HG02981 (cell line): ENCODE measurements around the gene EML1.

Source experiments
- ATAC-seq: cut with Tn5 transposase; IDR thresholded peaks from one replicate; pipeline ENCODE4 v1.9.1; 2021; ENCODE audit warnings: mild to moderate bottlenecking, moderate library complexity; ENCODE audit not compliant: unreplicated experiment

Gene EML1, protein sequence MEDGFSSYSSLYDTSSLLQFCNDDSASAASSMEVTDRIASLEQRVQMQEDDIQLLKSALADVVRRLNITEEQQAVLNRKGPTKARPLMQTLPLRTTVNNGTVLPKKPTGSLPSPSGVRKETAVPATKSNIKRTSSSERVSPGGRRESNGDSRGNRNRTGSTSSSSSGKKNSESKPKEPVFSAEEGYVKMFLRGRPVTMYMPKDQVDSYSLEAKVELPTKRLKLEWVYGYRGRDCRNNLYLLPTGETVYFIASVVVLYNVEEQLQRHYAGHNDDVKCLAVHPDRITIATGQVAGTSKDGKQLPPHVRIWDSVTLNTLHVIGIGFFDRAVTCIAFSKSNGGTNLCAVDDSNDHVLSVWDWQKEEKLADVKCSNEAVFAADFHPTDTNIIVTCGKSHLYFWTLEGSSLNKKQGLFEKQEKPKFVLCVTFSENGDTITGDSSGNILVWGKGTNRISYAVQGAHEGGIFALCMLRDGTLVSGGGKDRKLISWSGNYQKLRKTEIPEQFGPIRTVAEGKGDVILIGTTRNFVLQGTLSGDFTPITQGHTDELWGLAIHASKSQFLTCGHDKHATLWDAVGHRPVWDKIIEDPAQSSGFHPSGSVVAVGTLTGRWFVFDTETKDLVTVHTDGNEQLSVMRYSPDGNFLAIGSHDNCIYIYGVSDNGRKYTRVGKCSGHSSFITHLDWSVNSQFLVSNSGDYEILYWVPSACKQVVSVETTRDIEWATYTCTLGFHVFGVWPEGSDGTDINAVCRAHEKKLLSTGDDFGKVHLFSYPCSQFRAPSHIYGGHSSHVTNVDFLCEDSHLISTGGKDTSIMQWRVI

DNA sequence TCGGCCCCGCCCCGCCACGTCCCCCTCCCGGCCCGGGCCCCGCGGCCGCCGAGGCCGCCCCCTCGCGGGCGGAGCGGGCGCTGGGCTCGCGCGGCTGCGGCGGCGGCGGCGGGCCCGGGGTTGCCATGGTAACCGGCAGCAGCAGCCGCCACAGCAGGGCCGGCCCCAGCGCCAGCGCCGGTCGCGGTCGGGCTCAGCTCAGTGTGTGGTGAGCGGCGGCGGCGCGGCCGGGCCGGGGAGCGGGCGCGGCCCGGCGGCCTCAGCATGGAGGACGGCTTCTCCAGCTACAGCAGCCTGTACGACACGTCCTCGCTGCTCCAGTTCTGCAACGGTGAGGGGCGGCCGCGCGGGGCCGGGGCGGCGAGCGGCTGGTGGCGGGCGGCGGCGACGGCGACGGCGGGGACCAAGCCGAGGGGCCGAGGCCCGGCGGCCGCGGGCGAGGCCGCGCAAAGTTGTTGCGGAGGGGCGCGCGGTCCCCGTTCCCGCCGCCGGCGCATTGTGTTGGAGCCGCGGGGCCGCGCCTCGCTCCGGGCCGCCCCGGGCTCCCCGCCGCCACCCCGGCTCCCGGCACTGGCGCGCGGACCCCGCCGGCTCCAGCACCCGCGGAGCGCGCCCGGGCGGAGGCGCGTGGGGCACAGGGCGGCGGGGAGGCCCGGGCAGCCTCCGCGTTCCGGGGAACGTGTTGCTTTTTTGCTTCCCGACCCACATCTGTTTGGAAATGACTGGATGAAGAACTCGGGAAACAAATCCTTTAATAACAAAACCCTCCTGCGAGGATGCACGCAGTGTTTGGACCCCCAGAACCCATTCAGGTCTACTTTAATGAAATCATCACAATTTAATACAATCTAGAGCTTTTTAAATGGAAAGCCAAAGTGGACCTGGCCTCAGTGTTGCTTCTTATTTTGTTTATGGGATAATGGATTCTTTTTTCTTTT is at the start of gene EML1:
Gene EML1, plus strand, starts transcription at position 201 of the 938 bp plus-strand sequence. Its CDS starts 64 bp downstream, at position 265.
- peak; percentile 93 for ATAC-seq

DNA sequence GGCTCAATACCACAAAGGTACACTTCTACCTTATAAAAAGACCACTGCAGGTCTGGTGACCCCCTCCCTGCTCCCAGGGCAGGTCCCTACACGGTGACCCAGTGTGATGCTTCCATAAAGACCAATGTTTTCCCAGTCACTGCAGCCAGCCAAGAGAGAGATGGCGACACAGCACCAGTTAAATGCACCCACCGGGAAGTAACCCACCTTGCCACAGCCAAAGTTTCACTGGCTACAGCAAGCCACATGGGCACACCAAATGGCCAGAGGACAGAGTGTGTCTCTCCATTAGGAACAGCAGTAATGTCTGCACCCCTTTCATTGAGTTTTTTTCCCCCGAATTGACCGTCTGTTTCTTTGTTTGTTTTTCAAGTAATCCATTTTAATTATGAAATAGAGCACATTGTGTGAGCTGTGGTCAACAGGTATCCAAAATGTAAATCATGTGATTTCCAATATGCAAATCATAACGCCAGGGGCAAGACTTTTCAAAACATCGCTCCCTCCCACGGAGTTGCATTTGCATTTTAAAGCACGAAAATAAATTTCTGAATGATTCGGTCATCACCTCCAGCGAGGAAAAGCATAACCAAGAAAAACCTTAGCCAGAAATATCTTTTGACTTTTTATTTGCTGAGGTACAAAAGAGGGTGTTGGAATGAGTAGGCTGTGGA is 48.9 kb upstream of the EML1 start:
- no peak for ATAC-seq

DNA sequence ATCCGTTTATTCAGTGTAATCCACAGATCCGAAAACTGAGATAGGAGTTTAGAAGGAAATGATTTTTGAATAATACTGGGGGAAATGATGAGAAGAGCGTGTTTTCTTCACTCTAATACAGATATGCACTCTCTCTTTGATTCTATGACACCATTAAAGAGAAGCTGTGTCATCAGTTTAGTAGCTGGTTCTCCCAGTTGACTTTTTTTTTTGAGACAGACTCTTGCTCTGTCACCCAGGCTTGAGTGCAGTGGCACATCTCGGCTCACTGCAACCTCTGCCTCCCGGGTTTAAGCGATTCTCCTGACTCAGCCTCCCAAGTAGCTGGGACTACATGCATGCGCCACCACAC is 48.4 kb upstream of the EML1 start:
- no peak for ATAC-seq

DNA sequence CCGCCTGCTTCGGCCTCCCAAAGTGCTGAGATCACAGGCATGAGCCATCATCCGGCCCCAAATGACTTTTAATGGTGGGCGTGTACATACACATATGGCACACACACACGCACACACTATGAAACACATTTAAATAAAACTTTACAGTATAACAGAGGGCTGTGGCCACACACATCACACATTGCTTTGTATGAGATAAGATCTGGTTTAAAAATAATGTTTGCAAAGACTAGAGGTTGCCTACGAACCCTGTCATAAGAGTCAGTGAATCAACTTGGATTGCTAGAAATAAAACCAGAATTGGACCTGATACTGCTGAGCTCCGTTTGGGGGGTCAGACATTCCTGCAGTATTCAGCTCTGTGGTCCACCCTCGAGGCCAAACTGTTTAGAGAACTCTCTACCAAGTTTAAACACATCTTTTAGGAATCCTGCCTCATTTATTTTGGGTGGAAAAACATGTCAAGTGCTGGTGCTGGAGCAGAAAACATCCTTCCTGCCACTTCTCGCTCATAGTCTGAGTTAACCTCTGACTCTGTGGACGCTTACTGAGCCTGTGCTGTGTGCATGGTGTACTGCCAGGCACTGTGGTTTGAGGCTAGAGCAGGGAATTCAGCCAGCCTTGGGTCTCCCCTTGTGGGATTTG is 47.8 kb upstream of the EML1 start:
- no peak for ATAC-seq

DNA sequence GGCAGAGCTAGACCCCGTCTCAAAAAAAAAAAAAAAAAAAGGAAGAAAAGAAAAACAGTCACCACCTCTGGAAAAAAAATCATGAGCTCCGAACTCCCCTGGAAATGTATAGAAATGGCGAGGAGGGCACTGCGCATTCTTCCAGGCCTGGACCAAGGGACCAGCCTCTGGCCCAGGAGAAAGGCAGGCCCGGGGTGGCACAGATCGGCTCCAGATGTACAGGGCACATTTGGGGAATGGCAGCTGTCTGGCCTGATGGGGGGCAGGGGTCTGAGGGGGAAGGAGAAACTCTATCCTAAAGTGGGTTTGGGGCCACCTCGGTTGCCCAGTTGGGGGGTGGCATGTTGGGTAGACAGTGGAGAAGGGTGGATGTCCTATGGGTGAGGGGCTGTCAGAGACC is 46.0 kb upstream of the EML1 start:
- ATAC-seq, result no peak

DNA sequence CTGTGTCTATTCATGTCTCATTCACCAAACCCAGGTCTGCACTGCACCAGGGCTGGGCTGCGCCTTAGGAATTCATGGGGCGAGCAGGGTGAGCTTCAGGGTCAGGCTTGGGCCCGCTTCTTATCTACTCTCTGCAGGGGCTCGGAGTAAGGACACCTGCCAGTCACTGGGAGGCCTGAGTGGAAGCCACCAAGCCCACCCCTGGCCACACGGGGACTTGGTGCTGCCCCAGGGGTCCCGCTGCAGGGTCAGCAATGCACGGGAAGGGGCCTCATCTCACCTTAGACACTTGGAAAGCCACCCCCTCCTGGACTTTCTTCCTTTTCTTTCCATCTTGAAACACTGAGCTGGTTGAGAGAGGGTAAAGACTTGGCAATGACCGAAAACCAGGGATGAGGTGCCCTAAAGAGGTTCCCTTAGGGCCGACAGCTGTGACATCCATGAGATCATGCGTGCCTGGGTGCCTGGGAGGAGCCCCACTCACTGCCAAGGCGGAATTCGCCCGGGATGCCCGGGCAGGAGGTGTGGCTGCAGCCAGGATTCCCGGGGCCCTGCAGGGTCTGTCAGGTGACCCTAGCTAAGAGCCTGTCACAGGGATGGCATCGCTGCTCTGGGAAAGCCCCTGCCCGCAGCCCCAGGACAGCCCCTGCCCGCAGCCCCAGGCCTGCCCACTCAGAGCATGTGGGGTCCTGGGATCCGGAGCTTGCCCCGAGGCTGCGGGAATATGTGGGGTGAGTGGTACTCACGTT is 45.5 kb upstream of the EML1 start:
- ATAC-seq, result no peak

DNA sequence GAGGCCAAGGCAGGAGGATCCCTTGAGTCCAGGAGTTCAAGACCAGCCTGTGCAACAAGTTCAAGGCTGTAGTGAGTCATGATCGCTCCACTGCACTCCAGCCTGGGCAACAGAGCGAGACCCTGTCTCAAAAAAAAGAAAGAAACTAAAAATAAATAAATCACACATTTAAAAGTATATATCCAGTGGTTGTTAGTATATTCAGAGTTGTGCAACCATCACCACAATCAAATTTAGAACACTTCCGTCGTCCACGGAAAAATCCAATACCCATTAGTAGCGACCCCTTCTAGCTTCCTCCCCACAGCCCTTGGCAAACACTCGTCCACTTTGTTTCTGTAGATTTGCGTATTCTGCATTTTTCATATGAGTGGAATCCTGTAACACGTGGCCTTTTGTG is 44.7 kb upstream of the EML1 start:
- no peak for ATAC-seq

DNA sequence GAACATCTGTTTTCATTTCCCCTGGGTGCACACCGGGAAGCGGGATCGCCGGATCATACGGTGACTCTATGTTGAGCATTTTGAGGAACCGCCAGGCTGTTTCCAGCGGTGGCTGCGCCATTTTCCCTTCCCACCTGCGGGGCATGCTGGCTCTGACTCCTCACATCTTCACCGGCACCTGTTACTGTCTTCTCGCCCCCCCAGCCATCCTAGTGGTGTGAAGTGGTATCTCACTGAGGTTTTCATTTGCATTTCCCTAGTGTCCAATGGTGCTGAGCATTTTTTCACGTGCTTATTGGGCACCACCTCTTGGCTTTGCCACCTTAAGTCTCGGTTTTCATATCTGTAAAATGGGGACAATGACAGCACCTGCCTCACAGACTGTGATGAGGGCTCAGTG is 44.1 kb upstream of the EML1 start:
- ATAC-seq, result no peak

DNA sequence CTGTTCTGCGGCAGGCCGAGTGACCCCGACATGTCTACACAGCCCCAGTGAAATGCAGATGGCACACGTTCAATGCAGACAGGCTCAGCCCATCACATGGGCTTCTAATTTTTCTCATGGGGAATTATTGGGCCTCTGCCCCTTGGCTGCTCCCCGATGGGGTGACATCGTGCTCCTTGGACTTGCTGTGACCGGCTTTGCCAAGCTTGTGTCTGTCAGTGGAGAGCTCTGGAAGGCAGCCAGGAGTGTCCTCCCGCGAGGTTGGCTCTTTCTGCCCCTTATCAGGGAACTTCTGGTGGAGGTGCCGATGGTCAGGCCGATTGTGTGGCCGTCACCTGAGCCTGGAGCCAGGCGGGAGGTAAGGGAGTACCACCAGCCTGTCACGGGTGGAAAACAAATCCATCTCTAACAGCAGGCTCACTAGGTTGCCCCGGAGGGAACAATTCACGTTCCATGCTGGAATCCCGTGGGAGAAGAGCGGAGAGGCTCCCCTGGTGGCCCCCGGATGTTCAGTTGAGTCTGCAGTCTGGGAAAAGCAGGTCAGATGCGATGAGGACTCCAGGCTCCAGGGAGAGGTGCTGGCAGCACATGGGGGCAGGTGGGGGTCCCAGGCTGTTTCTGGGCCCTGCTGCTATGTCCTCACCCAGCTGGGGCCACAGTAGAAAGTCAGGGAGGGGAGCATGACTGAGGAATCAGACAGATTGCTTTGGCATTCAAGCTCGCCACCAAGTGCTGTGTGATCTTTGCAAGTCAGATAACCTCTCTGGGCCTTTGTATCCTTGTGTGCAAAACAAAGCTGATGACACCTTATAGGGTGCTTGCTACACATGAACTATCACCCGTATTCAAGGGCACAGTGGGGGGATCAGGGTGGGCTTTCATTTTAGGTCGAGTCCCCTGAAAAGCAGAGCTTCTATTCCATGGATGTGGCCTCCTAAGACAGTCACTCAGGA is 43.2 kb upstream of the EML1 start:
- ATAC-seq, result no peak

DNA sequence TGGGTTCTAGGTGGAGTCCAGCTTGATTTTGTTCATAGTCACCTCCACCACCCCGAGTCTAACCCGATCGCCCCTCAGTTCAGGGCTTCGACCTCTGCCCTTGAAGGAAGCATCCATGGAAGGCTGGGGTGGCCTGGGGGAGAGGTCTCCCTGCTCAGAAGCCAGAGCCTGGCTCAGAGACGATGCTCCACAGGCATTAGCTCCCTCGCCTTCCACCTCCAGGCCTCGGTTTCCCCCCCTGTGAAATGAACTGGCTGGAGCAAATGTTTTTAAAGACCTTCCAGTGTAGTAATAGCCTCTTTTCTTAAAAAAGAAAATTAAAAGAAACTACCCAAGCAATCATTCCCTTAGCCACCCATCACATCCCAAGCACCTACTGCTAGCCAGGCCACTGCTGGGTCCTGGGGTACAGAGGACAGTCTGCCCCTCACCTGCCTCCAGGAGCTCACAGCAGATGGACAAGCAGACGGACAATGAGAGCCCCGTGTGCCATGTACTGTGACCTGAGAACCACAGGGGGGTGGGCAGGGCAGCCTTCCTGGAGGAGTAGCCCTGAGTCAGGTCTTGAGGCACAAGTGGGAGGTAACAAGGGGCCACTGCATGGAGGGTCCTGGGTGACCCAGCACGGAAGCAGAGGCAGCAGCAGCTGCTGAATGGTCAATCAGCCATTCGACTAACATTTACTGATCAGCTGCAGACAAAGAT is 42.3 kb upstream of the EML1 start:
- ATAC-seq, result no peak

DNA sequence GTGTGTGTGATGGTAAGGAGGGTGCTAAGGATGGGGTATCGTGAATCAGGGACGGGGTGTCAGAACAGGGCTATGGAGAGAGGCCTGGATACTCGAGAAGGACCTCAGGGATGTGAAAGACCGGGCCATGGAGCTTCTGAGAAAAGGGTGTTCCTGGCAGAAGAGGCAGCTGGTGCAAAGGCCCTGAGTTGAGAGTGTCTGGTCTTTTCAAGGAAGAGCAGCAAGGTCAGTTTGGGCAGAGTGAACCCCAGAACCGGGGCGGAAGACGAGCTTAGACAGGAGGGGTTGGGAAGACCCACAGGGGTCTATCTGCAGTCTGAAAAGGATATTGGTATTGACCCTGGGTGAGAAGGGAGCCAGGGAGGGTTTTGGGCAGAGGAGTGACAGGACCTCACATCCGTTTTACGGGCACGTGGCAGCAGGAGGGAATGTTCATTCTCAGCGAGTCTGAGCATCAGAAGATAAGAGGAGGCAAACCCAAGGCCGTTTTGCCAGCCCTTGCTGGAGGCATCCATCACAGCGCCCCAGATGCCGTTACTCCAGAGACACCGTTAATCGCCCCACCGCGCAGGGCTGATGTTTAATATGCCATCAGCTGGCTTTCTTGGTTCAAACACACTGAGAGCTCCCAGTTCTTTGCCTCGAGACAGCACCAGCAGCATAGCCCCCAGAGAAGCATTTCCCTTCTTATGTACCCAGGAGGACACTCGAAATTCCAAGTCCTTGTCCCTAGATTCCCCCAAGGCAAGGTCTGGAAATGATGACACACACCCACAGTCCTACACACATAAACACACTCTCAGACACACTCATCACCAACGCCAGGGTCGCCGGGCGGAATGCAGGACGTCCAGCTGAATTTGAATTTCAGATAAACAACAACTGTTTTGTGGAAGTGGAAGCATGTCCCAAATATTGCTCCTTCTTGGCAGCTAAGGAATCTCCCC is 41.4 kb upstream of the EML1 start:
- no peak for ATAC-seq

DNA sequence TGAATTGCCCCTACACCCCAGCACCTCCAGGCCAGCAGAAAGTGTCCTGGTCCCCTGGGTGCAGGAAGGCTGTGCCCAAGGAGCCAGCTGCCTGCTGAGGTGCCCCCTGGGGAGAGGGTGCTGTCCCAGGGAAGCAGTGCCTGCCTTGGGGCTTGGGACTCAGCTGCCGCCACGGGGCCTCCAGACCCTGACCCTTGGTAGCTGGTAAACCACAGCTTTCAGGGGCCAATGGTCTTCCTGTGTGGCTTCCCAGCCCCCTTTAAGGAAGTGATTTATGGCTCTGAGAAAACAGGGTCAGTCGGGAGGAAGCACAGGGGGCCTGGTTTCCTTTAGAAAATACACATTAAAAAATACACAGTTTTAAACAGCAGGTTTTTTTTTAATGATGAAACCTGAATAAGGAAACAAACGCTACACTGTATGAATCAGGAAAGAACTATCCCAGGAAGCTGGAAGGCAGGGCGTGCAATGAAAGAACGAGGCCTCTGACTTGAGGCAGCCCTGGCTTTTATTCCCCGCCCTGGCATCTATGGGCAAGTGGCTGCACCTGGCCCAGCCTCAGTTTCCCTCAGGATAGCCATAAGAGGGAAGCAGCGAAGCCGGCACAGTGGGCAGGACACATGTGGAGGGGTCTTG is 40.6 kb upstream of the EML1 start:
- ATAC-seq, result no peak

DNA sequence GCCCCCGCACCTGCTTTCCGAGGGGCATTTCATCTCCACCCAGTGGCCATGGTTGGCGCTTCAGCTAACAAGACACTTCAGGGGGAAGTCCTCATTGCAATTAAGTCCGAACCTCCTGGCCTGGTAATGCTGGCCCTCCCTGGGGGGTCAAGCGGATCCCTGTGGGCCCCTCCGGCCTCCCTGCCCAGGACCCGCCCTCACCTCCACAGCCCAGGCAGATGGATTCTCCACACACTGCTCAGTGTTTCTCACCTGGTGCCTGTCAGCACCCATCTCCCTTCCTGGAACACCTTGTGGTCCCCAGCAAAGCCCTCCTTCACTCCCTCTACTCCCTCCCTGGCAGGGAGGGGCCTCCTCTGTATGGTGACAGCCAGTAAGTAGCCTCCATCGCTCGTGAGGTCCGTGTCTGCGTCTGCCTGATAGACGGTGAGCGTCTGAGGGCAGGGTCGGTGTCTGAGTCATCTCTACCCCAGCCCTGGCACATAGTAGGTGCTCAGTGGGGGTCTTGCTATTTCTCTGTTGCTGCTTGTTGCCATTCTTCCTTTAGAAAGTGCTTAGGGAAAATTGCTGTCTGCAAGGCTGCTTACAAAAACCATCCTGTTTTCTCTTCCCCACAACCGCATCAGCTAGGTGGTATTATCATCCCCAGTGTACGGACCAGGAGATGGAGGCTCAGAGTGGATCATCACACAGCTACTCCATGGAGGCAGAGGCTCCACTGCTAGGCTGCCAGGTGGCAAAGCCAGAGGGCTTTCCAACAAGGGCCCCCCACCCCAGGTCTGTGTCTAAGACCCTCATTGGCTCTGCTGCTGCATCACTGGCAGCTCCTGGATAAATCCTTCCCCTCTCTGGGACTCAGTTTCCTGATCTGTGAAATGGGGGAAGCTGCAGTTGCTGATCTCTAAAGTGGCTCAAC is 39.7 kb upstream of the EML1 start:
- ATAC-seq, result no peak

DNA sequence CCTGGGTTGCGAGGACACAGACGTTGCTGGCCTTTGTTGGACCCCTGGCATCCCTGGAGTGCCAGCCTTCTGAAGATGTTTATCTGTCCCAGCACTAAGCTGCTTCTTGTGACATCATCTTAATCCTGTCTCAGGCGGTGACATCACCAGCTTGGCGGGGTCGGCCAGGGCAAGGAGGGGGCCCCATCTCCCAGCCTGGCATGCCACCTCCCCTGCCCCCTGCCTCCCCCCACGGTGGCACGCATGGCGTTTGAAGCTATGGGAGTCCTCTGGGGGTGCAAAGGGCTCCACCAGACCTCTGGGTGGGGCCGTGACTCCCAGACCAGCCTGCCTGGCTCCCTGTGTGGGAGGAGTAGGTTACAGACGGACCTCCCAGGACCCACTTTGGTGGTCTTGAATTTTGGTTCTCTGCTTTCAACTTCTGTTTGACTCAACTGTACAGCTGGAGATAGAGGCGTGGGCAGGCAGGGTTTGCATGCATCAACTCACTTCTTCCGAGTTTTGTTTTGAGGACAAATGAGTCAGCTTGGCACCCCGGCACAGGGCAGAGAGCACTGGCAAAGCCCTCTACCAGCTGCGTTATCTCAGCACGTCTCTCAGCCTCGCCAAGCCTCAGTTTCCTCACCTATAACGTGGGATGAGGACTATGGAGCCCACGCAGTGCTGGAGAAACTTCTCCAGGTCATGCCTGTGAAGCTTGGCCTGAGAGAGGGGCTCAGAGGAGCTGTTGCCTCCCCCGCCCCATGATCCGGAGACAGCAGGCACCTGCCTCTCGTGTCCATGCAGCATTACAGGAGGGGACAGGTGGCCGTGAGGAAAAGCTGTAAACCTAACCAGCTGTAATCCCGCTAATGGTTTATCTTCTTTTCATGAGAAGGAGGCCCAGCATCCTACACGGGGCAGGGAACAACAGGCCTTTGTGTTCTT is 38.8 kb upstream of the EML1 start:
- ATAC-seq, result no peak
